Measurements from ENCODE around the gene PBX4. TPM values are rescaled to one million over a fixed set of nuclear protein-coding genes. Genes with fewer than 3 reads are reported as not detected.

Gene PBX4
- total RNA-seq, 1 experiment from 2014 or later: 8.3 TPM

GRCh38 chr19:19570571-19570970, 47.9 kb downstream of the PBX4 start:
- Histone ChIP-seq H3K27ac (ENCODE audit: low read length) (no peak overlapping the region), H3K4me3 (ENCODE audit: low read depth in 2 of 2, low read length in 2 of 2) (no peak overlapping the region), H3K4me1 (ENCODE audit: control insufficient read depth, insufficient read depth, low read length) (no peaks in the 10 kb centered on the region), H3K9me3 (ENCODE audit: control insufficient read depth, insufficient read depth, low read depth, low read length) (no peaks in the 10 kb centered on the region), H3K27me3 (ENCODE audit: control insufficient read depth, insufficient read depth, low read length) (no peaks in the 10 kb centered on the region), H3K36me3 (ENCODE audit: control insufficient read depth, insufficient read depth, low read length) (no peaks in the 10 kb centered on the region)
- no peak for ATAC-seq
- CTCF ChIA-PET: no interaction called here
- in situ Hi-C loops (cut with HindIII; ENCODE audit: low pct_unique_long_range_greater_than_20kb, low sequenced_read_pairs): no loop called here
- DNase-seq (ENCODE audit: low read depth, low spot score): no peak
- intact Hi-C loops (cut with micrococcal nuclease; ENCODE audit: unreplicated experiment): no loop called here
- POLR2A ChIA-PET: interaction anchor here (0.6 kb wide), 1 partner anchor 16 kb away, joined by 3 read pairs; no protein-coding TSS in a partner anchor
- TF ChIP-seq TCF7L2 (IDR thresholded peaks at IDR 0.05; ENCODE audit: low read depth, low read length) (no peak), REST (IDR thresholded peaks at IDR 0.05; ENCODE audit: insufficient read depth in 1 of 2, low read depth in 2 of 2, low read length in 1 of 2) (no peak), POLR2AphosphoS5 (IDR thresholded peaks at IDR 0.05; ENCODE audit: low read depth, low read length) (no peak), SIN3A (IDR thresholded peaks at IDR 0.05; ENCODE audit: borderline replicate concordance, insufficient read depth, low read depth, low read length) (no peak), CTCF (IDR thresholded peaks at IDR 0.05) (no peak)
- BruUV-seq (replicated peaks): TSS peak; percentile 37

GRCh38 chr19:19568802-19569756, 49.4 kb downstream of the PBX4 start:
- Histone ChIP-seq H3K27me3 (ENCODE audit: control insufficient read depth, insufficient read depth, low read length) (no peaks in the 10 kb centered on the region), H3K36me3 (ENCODE audit: control insufficient read depth, insufficient read depth, low read length) (no peaks in the 10 kb centered on the region), H3K4me1 (ENCODE audit: control insufficient read depth, insufficient read depth, low read length) (no peaks in the 10 kb centered on the region), H3K27ac (ENCODE audit: low read length) (no peak overlapping the region), H3K4me3 (ENCODE audit: low read depth in 2 of 2, low read length in 2 of 2) (no peak overlapping the region), H3K9me3 (ENCODE audit: control insufficient read depth, insufficient read depth, low read depth, low read length) (no peaks in the 10 kb centered on the region)
- ATAC-seq (no peak), DNase-seq (ENCODE audit: low read depth, low spot score) (no peak)
- TF ChIP-seq POLR2AphosphoS5 (IDR thresholded peaks at IDR 0.05; ENCODE audit: low read depth, low read length): no peak
- TF ChIP-seq REST (IDR thresholded peaks at IDR 0.05; ENCODE audit: insufficient read depth in 1 of 2, low read depth in 2 of 2, low read length in 1 of 2): no peak
- TF ChIP-seq SIN3A (IDR thresholded peaks at IDR 0.05; ENCODE audit: borderline replicate concordance, insufficient read depth, low read depth, low read length): no peak
- TF ChIP-seq CTCF (IDR thresholded peaks at IDR 0.05): no peak
- TF ChIP-seq TCF7L2 (IDR thresholded peaks at IDR 0.05; ENCODE audit: low read depth, low read length): no peak
- CTCF ChIA-PET: interaction anchor here (0.7 kb wide), 1 partner anchor 37 kb away, joined by 3 read pairs; no protein-coding TSS in a partner anchor
- intact Hi-C loops (cut with micrococcal nuclease; ENCODE audit: unreplicated experiment) (no loop called here), in situ Hi-C loops (cut with HindIII; ENCODE audit: low pct_unique_long_range_greater_than_20kb, low sequenced_read_pairs) (no loop called here)
- POLR2A ChIA-PET: interaction anchor here (0.7 kb wide), 1 partner anchor 16 kb away, joined by 3 read pairs; no protein-coding TSS in a partner anchor
- no TSS peak for BruUV-seq (replicated peaks)

Measured in Panc1 (cell line).